ENCODE measurements around the gene MAGEL2. TPM values are rescaled to one million over a fixed set of nuclear protein-coding genes. Genes with fewer than 3 reads are reported as not detected.

Gene MAGEL2
- total RNA-seq, 1 experiment from 2014 or later = not detected

GRCh38 chr15:23670970-23671369 is 23.3 kb upstream of the MAGEL2 start:
- TF ChIP-seq ZBTB33 (IDR thresholded peaks at IDR 0.05; ENCODE audit: extremely low read depth, insufficient replicate concordance, low read length) = no peak
- TF ChIP-seq ATF3 (IDR thresholded peaks at IDR 0.05) = no peak
- no peak for TF ChIP-seq EZH2phosphoT487 (IDR thresholded peaks at IDR 0.05; ENCODE audit: borderline replicate concordance)
- TF ChIP-seq JUND (IDR thresholded peaks at IDR 0.05) = no peak
- TF ChIP-seq SP1 (IDR thresholded peaks at IDR 0.05; ENCODE audit: low read depth) = no peak
- no peak for TF ChIP-seq POLR2AphosphoS5 (IDR thresholded peaks at IDR 0.05; ENCODE audit: low read depth, low read length)
- TF ChIP-seq RAD21 (IDR thresholded peaks at IDR 0.05; ENCODE audit: low read depth) = no peak
- no peak for TF ChIP-seq YY1 (IDR thresholded peaks at IDR 0.05; ENCODE audit: extremely low read depth, insufficient replicate concordance, low read depth, low read length)
- no TSS peak for BruUV-seq (replicated peaks)
- H3K9me2 ChIP-seq (ENCODE audit: insufficient read depth) = no peaks in the 10 kb centered on the region
- peaks cover 0 to 20% of the 10 kb centered on the region in 2 experiments; a peak in 2 of 4 replicates for H3K9me3 ChIP-seq (ENCODE audit: control insufficient read depth in 1 of 2, insufficient read depth in 1 of 2, low read depth in 1 of 2, low read length in 2 of 2)
- H3K27ac ChIP-seq (ENCODE audit: low read depth, low read length) = no peak overlapping the region
- H2AFZ ChIP-seq (ENCODE audit: low read depth, low read length, poor library complexity, severe bottlenecking) = no peak overlapping the region
- H3K4me2 ChIP-seq (ENCODE audit: low read length) = no peak overlapping the region
- intact Hi-C loops (cut with micrococcal nuclease) = no loop called here
- no peak overlapping the region for H3K9ac ChIP-seq (ENCODE audit: low read length)
- no peaks in the 10 kb centered on the region for H3K4me1 ChIP-seq (ENCODE audit: control insufficient read depth in 1 of 2, insufficient read depth in 2 of 2, low read length in 2 of 2)
- ATAC-seq (no peak), DNase-seq (ENCODE audit: low read depth, low spot score) (no peak)
- no peaks in the 10 kb centered on the region for H4K20me1 ChIP-seq (ENCODE audit: insufficient read depth)
- no peak overlapping the region for H3K4me3 ChIP-seq (replicated peaks in 1 of 2; ENCODE audit: low read depth in 1 of 2, low read length in 2 of 2)
- POLR2A ChIA-PET = no interaction called here
- H3K36me3 ChIP-seq (ENCODE audit: control insufficient read depth in 1 of 2, insufficient read depth in 2 of 2, low read length in 2 of 2) = no peaks in the 10 kb centered on the region
- RAD21 ChIA-PET (ENCODE audit: low non-redundant PET in 1 of 2, low total read pairs in 2 of 2, uncharacterized antibody in 2 of 2, unreplicated experiment in 2 of 2) = no interaction called here
- H3K27me3 ChIP-seq (ENCODE audit: insufficient read depth, low read length) = no peaks in the 10 kb centered on the region
- H3K79me2 ChIP-seq (ENCODE audit: insufficient read depth, low read length) = no peaks in the 10 kb centered on the region
- CTCF ChIA-PET = no interaction called here

- H3K79me2 ChIP-seq (ENCODE audit: insufficient read depth, low read length) = no peaks in the 10 kb centered on the region
- ChIA-PET POLR2A (no interaction called here), RAD21 (ENCODE audit: low non-redundant PET in 1 of 2, low total read pairs in 2 of 2, uncharacterized antibody in 2 of 2, unreplicated experiment in 2 of 2) (no interaction called here), CTCF (no interaction called here)
- no peak overlapping the region for H3K27ac ChIP-seq (ENCODE audit: low read depth, low read length)
- H3K9me2 ChIP-seq (ENCODE audit: insufficient read depth) = no peaks in the 10 kb centered on the region
- no peaks in the 10 kb centered on the region for H3K4me1 ChIP-seq (ENCODE audit: control insufficient read depth in 1 of 2, insufficient read depth in 2 of 2, low read length in 2 of 2)
- no peak overlapping the region for H2AFZ ChIP-seq (ENCODE audit: low read depth, low read length, poor library complexity, severe bottlenecking)
- no peak overlapping the region for H3K4me2 ChIP-seq (ENCODE audit: low read length)
- no peaks in the 10 kb centered on the region for H3K27me3 ChIP-seq (ENCODE audit: insufficient read depth, low read length)
- no peaks in the 10 kb centered on the region for H3K36me3 ChIP-seq (ENCODE audit: control insufficient read depth in 1 of 2, insufficient read depth in 2 of 2, low read length in 2 of 2)
- no peaks in the 10 kb centered on the region for H4K20me1 ChIP-seq (ENCODE audit: insufficient read depth)
- DNase-seq (ENCODE audit: low read depth, low spot score) (no peak), ATAC-seq (no peak)
- H3K9ac ChIP-seq (ENCODE audit: low read length) = no peak overlapping the region
- H3K4me3 ChIP-seq (replicated peaks in 1 of 2; ENCODE audit: low read depth in 1 of 2, low read length in 2 of 2) = no peak overlapping the region
- no TSS peak for BruUV-seq (replicated peaks)
- H3K9me3 ChIP-seq (ENCODE audit: control insufficient read depth in 1 of 2, insufficient read depth in 1 of 2, low read depth in 1 of 2, low read length in 2 of 2) = peaks cover 3 to 15% of the 10 kb centered on the region in 2 experiments; a peak in 1 of 4 replicates
- intact Hi-C loops (cut with micrococcal nuclease) = no loop called here
- TF ChIP-seq RAD21 (IDR thresholded peaks at IDR 0.05; ENCODE audit: low read depth) (no peak), ELF1 (IDR thresholded peaks at IDR 0.05; ENCODE audit: borderline replicate concordance, low read depth) (no peak), ZBTB33 (IDR thresholded peaks at IDR 0.05; ENCODE audit: extremely low read depth, insufficient replicate concordance, low read length) (no peak), EGR1 (IDR thresholded peaks at IDR 0.05; ENCODE audit: low read depth) (no peak), SP1 (IDR thresholded peaks at IDR 0.05; ENCODE audit: low read depth) (no peak), ATF3 (IDR thresholded peaks at IDR 0.05) (no peak), ZNF274 (IDR thresholded peaks at IDR 0.05; ENCODE audit: low read depth, low read length) (no peak), POLR2A (IDR thresholded peaks at IDR 0.05; ENCODE audit: borderline replicate concordance, extremely low read depth, insufficient read depth, insufficient read length) (no peak)
Observed at GRCh38 chr15:23663232-23663631, 15.6 kb upstream of the MAGEL2 start.
